NCI-H1417 (cell line): ENCODE results near the gene SLC7A14.

Source experiments
- DNase-seq, 3 experiments: peaks; one replicate each; lab custom pipeline; 2025; lab: John Stamatoyannopoulos, UW

SLC7A14 gene

GRCh38 chr3:170536712-170537111 is 49.2 kb downstream of the SLC7A14 start:
- no peak for DNase-seq

GRCh38 chr3:170534227-170534626 is 51.6 kb downstream of the SLC7A14 start:
- no peak for DNase-seq

GRCh38 chr3:170532573-170532972 is 53.3 kb downstream of the SLC7A14 start:
- peak; percentile 44 to 84 (median 76) for DNase-seq

- DNase-seq, result peak in 1 of 3 experiments; percentile 26
Observed at GRCh38 chr3:170531657-170532335, 54.1 kb downstream of the SLC7A14 start.

GRCh38 chr3:170531054-170531453 is 54.8 kb downstream of the SLC7A14 start:
- DNase-seq, result no peak

- DNase-seq, result no peak
Observed at GRCh38 chr3:170529912-170530311, 56.0 kb downstream of the SLC7A14 start.

- DNase-seq, result no peak
Observed at GRCh38 chr3:170529346-170529745, 56.5 kb downstream of the SLC7A14 start.

- peak in 2 of 3 experiments; percentile 16 to 68 for DNase-seq
Observed at GRCh38 chr3:170528726-170529125, 57.1 kb downstream of the SLC7A14 start.

GRCh38 chr3:170524073-170524472 is 61.8 kb downstream of the SLC7A14 start:
- no peak for DNase-seq

GRCh38 chr3:170523248-170523647 is 62.6 kb downstream of the SLC7A14 start:
- no peak for DNase-seq

- DNase-seq, result no peak
Observed at GRCh38 chr3:170522201-170522600, 63.7 kb downstream of the SLC7A14 start.

- DNase-seq, result no peak
Observed at GRCh38 chr3:170520996-170521395, 64.9 kb downstream of the SLC7A14 start.

GRCh38 chr3:170517242-170517945 is 68.5 kb downstream of the SLC7A14 start:
- no peak for DNase-seq

- no peak for DNase-seq
Observed at GRCh38 chr3:170513642-170514041, 72.2 kb downstream of the SLC7A14 start.

- peak in 2 of 3 experiments; percentile 19 to 40 for DNase-seq
Observed at GRCh38 chr3:170511371-170511770, 74.5 kb downstream of the SLC7A14 start.

- peak in 2 of 3 experiments; percentile 62 to 88 for DNase-seq
Observed at GRCh38 chr3:170508839-170509238, 77.0 kb downstream of the SLC7A14 start.

GRCh38 chr3:170508291-170508690 is 77.6 kb downstream of the SLC7A14 start:
- no peak for DNase-seq

GRCh38 chr3:170507063-170507462 is 78.8 kb downstream of the SLC7A14 start:
- peak in 1 of 3 experiments; percentile 32 for DNase-seq

- DNase-seq, result peak in 2 of 3 experiments; percentile 16 to 65
Observed at GRCh38 chr3:170506556-170506955, 79.3 kb downstream of the SLC7A14 start.

- DNase-seq, result no peak
Observed at GRCh38 chr3:170502297-170502696, 83.6 kb downstream of the SLC7A14 start.

GRCh38 chr3:170500995-170501394 is 84.9 kb downstream of the SLC7A14 start:
- DNase-seq, result no peak

- no peak for DNase-seq
Observed at GRCh38 chr3:170500462-170500861, 85.4 kb downstream of the SLC7A14 start.

GRCh38 chr3:170499562-170500156 is 86.2 kb downstream of the SLC7A14 start:
- DNase-seq, result peak in 1 of 3 experiments; percentile 32
